Measurements from ENCODE around the gene MRPL36.

DNA sequence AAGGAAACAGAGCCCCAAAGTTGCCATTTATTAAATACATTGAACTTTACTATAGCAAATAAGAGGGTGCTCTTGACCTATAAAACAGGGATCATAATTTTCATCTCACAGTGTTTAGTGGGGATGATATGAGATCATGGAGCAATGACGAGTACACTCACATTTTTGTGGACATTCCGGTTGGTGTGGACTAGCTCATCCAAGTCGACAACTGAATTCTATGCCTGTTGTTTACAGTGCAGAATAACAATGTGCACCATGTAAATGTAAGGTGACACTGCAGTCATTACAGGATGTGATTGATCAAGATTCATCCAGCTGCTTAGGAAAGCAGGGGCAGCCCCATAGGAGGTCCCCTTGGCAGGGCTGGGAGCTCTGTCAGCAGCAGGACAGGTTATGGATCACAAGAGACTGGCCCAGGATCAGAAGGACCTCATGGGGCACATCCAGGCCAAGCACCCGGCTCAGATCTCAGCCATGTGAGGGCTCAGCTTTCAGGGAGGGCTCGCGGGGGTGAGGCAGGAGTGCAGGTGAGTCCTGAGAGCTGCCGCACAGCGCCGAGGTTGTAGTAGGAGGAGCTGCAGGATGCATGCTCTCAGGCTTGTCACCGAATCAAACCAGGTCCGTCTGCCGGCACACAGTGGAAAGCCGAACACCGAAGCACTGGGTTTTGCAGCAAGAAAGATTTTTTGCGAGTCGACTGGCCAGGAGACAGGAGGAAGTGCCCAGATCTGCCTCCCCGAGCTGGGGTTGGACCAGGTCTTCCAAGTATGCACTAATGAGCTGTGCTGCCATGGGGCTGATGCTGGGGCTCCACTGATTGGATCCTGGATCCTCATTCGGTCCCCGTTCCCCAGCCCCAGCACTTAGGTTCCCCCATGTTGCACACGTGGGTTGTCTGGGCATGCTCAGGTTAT, 28.2 kb downstream of the MRPL36 start:
- TF ChIP-seq, protein P1, sequence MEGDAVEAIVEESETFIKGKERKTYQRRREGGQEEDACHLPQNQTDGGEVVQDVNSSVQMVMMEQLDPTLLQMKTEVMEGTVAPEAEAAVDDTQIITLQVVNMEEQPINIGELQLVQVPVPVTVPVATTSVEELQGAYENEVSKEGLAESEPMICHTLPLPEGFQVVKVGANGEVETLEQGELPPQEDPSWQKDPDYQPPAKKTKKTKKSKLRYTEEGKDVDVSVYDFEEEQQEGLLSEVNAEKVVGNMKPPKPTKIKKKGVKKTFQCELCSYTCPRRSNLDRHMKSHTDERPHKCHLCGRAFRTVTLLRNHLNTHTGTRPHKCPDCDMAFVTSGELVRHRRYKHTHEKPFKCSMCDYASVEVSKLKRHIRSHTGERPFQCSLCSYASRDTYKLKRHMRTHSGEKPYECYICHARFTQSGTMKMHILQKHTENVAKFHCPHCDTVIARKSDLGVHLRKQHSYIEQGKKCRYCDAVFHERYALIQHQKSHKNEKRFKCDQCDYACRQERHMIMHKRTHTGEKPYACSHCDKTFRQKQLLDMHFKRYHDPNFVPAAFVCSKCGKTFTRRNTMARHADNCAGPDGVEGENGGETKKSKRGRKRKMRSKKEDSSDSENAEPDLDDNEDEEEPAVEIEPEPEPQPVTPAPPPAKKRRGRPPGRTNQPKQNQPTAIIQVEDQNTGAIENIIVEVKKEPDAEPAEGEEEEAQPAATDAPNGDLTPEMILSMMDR (IDR thresholded peaks at IDR 0.05; ENCODE audit: insufficient read depth, low read length): no peak
- TF ChIP-seq, protein P2, sequence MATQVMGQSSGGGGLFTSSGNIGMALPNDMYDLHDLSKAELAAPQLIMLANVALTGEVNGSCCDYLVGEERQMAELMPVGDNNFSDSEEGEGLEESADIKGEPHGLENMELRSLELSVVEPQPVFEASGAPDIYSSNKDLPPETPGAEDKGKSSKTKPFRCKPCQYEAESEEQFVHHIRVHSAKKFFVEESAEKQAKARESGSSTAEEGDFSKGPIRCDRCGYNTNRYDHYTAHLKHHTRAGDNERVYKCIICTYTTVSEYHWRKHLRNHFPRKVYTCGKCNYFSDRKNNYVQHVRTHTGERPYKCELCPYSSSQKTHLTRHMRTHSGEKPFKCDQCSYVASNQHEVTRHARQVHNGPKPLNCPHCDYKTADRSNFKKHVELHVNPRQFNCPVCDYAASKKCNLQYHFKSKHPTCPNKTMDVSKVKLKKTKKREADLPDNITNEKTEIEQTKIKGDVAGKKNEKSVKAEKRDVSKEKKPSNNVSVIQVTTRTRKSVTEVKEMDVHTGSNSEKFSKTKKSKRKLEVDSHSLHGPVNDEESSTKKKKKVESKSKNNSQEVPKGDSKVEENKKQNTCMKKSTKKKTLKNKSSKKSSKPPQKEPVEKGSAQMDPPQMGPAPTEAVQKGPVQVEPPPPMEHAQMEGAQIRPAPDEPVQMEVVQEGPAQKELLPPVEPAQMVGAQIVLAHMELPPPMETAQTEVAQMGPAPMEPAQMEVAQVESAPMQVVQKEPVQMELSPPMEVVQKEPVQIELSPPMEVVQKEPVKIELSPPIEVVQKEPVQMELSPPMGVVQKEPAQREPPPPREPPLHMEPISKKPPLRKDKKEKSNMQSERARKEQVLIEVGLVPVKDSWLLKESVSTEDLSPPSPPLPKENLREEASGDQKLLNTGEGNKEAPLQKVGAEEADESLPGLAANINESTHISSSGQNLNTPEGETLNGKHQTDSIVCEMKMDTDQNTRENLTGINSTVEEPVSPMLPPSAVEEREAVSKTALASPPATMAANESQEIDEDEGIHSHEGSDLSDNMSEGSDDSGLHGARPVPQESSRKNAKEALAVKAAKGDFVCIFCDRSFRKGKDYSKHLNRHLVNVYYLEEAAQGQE (IDR thresholded peaks at IDR 0.05; ENCODE audit: insufficient replicate concordance, low read depth): no peak
- TF ChIP-seq POLR2AphosphoS5 (IDR thresholded peaks at IDR 0.05; ENCODE audit: low read depth) (no peak), GABPA (IDR thresholded peaks at IDR 0.05; ENCODE audit: low read depth) (no peak)

Measured in HL-60 (cell line).